Measurements from ENCODE around the gene PIH1D1.

Gene PIH1D1

DNA sequence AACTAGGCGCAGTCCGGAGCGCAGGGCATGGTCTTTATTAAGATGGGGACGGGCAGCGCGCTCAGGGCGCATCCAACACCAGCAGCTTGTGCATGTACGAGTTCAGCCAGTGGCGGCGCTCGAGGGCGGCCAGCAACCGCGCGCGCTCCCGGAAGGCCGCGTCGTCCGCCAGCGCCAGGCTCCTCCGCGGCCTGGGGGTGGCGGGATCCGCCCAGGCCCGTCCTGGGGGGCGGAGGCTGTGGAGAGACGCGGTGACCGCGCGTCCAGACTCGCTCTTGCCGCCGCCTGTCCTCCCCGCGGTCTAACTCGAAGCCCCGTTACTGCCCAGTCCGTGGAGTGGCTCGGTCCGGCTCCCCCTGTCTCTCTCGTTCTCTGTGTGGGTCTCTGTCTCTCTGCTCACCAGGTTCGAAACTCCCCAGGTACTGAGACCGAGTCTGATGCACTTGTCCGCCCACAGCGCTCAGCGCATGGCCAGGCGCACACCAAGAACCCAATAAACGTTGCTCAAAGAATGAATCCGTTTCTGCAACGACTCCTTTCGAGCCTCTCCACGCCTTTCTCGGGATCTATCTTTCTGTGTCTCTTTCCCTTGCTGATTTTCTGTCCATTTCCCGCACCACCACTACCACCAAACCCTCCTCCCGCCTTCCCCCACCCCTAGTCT lies 29.1 kb downstream of the PIH1D1 start:
- DNase-seq (ENCODE audit: extremely low spot score, insufficient read length, low read depth), result no peak
- FAIRE-seq, result no peak

DNA sequence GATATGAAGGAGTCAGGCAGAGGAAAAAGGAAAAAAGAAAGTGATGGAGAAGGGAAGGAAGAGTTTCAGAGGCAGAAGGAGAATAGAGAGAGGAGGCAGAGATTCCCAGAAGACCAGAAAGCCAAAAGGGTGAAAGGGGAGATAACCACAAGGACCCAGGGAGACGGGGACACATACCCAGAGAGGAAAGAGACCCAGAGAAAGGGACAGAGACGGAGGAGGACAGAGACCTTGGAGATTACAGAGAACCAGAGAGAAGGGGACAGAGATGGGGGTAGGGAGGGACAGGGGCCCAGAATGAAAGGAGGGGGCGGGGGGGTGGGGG lies 29.8 kb downstream of the PIH1D1 start:
- DNase-seq (ENCODE audit: extremely low spot score, insufficient read length, low read depth), result no peak
- FAIRE-seq, result no peak

- no peak for FAIRE-seq
- no peak for DNase-seq (ENCODE audit: extremely low spot score, insufficient read length, low read depth)
Measured at GRCh38 chr19:49421039-49421877, 30.4 kb downstream of the PIH1D1 start.

DNA sequence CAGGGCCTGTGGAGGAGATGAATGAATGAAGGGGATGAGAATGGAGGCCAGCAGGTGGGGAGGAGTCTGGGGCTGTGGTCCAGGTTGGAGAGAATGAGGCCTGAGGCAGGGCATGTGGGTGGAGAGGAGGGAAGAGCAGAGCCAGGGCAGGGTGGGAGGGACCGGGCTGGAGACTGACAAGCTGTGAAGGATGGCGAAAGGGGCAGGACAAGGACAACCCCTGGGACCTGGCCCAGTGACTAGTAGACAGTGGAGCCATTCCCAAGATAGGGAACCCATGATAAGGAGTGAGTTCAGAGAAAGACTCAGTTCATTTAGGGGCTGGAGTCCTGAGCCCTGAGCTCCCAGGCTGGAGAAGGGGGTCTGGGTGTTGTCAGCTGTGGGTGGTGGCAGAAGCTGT lies 31.4 kb downstream of the PIH1D1 start:
- FAIRE-seq (no peak), DNase-seq (ENCODE audit: extremely low spot score, insufficient read length, low read depth) (no peak)

DNA sequence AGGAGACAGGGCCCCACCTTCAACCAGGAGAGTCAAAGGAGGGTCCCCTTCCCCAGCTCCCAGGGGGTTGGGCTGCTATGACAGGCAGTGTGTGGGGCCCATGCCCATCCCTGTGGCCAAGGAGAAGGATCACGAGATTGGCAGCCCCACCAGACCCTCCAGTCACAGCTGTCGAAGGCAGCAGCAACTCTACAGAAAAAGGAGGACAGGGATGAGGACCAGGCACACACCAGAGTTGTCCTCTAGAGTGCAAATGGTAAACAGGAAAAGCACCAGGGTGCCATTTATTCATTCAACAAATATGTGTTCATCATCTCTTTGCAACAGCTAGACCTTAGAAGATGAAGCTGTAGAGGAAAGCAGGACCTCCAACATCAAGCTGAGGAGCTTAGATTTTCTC lies 32.4 kb downstream of the PIH1D1 start:
- no peak for FAIRE-seq

DNA sequence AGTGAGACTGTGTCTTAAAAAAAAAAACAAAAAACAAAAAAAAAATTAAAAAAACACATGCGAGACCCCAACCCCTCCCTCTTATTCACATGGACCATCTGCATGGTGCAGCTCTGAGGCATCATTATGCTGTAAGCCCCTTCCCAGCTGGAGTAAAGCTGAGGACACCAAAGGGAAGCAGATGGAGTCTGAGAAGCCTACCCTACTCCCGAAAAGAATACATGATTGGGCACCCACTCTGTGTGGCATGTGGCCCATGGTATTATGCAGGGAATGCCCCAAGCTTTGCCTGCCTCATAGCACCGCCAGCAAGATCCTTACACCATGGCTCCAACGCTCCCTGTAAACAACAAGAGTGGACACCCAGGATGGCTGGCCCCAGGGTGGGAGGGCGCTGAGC lies 33.1 kb downstream of the PIH1D1 start:
- DNase-seq (ENCODE audit: extremely low spot score, insufficient read length, low read depth) (no peak), FAIRE-seq (no peak)

More for the DNA sequence above, 32.4 kb downstream of the PIH1D1 start:
- no peak for DNase-seq (ENCODE audit: extremely low spot score, insufficient read length, low read depth)

- FAIRE-seq (no peak), DNase-seq (ENCODE audit: extremely low spot score, insufficient read length, low read depth) (no peak)
Measured at GRCh38 chr19:49417088-49417487, 34.5 kb downstream of the PIH1D1 start.

DNA sequence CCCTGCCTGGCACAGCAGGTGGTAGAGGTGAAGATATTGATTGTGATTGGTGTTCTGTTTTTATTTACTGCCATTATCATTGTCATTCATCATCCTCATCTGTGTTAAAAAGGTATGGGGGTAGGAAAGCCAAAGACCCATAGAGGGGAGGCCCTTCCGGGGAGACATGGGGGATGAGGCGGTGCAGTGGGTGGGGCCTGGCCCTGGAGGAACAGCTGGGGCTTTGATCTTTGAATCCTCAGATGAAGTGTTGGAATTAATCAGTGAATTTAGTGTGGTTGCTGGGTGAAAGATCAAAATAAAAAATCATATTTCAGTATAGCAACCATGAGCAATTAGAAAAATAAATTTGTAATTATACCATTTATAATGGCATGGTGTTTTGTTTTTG lies 35.8 kb downstream of the PIH1D1 start:
- FAIRE-seq, result no peak
- no peak for DNase-seq (ENCODE audit: extremely low spot score, insufficient read length, low read depth)

DNA sequence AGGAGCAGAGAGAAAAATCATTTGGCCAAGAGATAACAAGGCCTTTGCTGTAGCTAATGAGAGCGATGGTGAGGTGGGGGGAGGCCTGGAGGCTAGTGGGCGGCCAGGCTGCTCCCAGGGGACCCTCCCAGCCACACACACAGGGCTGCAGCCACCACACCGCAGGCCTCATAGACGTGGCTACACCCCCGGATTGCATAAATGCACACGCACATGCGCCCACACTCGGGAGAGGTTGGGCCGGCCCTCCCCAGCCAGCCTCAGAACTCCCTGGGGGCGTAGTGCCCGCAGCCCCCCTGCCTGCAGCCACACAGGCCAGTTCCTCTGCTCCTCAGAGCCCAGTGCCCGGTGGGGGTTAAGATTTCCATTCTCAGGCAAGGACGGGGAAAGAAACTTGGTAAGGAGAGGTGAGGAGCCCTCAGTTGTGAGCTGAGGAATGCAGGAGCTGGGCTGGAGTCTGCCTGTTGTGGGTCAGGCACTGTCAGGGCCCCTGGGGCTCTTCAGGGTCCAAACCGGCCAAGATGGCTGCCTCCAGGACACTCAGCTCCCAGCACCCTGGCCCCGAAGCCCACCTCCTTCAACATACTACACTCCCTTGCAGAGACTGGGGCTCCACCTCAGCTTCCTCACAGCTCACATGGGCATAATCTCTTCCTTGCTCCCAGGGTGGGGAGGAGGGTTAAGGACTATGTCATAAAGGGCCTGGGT lies 36.4 kb downstream of the PIH1D1 start:
- peak; percentile 58 for DNase-seq (ENCODE audit: extremely low spot score, insufficient read length, low read depth)
- peak; percentile 75 for FAIRE-seq

GRCh38 chr19:49414256-49414655 lies 37.4 kb downstream of the PIH1D1 start:
- FAIRE-seq (no peak), DNase-seq (ENCODE audit: extremely low spot score, insufficient read length, low read depth) (no peak)

DNA sequence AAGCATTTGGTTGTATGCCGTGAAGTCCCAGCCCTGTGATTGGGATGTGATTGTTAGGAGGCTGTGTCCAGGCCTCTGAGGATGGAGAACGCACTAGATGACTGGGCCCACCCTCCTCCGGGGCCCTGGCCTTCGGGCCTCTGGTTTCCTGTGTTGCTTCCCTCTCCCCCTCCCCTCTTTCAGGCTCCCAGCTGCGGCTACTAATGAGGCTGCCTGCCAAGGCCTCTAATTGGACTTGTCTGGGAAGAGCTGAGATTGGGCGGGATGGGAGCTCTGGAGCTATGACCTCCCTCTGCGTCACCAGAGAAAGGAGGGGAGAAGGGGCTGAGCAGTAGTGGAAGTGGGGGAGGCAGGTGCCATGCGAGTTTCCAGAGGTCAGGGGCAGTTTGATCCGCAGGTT lies 38.3 kb downstream of the PIH1D1 start:
- FAIRE-seq, result no peak
- no peak for DNase-seq (ENCODE audit: extremely low spot score, insufficient read length, low read depth)

DNA sequence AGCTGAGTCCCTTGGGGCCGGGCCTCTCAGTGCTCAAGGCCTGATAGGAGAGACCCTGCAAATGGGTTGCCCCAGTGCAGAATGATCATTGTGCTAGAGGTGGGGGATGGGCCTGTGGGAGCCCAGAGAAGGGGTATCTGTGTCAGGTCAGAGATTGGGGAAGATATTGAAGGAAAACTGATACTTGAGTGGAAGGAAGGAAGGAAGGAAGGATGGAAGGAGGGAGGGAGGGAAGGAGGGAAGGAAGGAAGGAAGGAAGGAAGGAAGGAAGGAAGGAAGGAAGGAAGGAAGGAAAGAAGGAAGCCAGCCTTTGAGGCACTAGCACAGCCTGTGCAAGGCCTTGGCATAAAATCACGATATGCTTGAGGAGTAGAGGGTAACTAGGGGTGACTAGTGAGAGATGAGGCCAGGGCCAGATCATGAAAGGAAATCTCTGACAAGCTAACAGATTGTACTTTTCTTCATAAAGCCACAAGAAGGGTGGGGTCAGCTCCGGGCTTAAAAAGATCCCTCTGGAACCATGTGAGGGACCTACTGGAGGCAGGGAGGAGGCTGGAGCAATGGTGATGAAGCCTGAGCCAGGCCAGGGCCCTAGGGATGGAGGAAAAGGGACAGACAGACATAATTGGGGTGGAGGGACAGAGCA lies 39.8 kb downstream of the PIH1D1 start:
- FAIRE-seq, result no peak
- DNase-seq (ENCODE audit: extremely low spot score, insufficient read length, low read depth), result no peak

DNA sequence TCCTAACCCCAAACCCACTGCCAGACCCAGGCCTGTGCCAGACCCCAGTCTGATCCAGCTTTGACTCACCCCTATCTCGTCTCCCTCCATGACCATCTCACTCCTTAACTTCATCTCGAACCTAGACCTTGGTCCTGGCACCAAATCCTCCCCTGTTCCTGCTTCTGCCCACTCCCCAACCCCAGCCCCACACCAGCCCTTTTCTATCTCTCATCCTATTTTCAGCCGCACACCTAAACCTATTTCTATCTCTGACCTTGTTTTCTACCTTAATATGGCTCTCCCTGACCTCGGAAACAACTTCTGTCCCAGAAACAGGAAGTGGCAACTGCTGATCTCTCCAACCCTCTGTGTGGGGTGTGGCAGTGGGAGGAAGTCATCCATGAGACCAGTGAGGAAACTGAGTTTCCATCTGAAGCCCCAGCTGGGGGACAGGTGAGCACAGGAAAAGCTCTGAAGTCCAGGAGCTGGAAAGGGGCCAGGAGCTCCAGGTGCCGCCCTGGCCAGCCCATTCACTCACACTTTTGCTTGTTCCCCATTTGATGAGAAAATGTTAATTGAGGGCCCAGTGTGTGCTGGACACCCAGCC lies 42.1 kb downstream of the PIH1D1 start:
- FAIRE-seq (peak; percentile 79), DNase-seq (ENCODE audit: extremely low spot score, insufficient read length, low read depth) (no peak)

DNA sequence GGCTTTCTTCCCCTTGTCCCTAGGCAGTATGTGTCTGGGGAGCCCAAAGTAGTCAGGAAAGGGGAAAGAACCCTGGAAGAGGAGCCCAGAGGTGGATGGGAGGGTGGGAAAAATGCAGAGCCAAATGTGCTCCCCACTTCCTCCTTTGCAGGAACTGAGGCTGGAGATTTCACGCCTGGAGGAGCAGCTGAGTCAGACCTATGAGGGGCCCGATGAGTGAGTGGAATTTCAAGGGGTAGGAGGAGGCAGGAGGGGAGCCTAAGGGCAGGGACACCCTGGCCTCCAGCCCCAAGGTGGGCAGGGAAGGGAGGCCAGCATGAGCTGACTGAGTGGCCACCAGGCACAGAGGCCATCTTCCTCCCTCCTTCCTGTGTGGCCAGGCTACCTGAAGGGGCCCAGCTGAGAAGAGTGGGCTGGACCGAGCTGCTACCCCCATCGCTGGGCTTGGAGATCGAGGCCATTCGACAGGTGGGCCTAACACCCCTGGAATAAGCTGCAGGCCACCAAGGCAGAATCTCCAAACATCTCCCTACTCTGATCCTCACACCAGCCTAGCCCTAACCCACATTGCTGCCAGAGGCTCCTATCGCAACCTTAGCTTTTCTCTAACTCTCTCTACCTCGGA lies 42.7 kb downstream of the PIH1D1 start:
- no peak for DNase-seq (ENCODE audit: extremely low spot score, insufficient read length, low read depth)
- peak; percentile 69 for FAIRE-seq

GRCh38 chr19:49407482-49408015 lies 44.1 kb downstream of the PIH1D1 start:
- FAIRE-seq (no peak), DNase-seq (ENCODE audit: extremely low spot score, insufficient read length, low read depth) (no peak)

- no peak for FAIRE-seq
- DNase-seq (ENCODE audit: extremely low spot score, insufficient read length, low read depth), result no peak
Measured at GRCh38 chr19:49407079-49407478, 44.5 kb downstream of the PIH1D1 start.

DNA sequence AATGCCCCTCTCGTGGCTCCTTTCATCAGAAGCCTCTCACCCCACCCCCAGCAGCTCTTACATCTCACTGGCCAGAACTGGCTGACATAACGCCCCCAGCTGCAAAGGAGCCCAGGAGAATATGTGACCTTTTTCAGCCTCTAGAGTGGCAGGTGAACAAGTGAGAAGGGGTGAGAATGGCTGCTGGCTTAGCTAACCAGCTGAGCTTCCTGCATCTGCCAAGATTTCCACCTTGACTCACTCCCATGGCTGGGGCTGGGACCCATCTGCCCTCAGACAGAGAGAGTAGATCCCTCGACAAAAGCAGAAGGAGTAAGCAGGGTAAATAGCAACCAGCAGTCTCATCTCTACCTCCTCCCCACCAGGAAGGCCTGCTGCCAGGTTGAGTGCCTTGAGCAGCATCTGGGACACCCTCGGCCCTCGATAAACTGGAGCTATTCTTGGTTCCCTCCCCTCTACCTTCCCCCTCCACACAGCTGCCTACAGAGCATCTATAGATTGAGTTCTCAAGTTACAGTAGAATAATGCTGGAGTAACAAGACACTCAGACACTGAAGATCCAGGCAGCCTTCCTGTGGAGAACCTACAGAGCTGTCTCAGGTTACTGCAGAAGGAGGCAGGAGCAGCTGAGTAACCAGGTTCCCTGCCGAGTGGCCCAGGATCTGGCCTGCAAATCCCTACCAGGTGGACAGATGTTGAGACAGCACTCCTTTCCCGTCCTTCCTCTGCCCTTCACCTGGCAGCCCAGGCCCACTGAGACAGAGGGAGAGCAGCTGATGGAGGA lies 48.0 kb downstream of the PIH1D1 start:
- no peak for DNase-seq (ENCODE audit: extremely low spot score, insufficient read length, low read depth)
- FAIRE-seq, result no peak

DNA sequence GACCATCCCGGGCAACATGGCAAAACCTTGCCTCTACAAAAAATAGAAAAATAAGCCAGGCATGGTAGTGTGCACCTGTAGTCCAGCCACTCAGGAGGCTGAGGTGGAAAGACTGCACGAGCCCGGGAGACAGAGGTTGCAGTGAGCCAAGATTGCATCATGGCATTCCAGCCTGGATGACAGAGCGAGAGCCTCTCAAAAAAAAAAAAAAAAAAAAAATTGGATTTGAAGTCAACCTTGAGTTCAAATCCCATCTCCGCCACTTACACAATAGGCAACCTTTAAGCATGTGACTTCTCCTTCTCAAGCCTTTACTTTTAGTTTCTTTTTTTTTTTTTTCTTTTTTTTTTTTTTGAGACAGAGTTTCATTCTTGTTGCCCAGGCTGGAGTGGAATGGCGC lies 51.6 kb downstream of the PIH1D1 start:
- DNase-seq (ENCODE audit: extremely low spot score, insufficient read length, low read depth) (no peak), FAIRE-seq (no peak)

GRCh38 chr19:49398931-49399330 lies 52.7 kb downstream of the PIH1D1 start:
- DNase-seq (ENCODE audit: extremely low spot score, insufficient read length, low read depth), result no peak
- no peak for FAIRE-seq
